Natural killer cell treated with Interleukin-12 subunit alpha and Interleukin-12 subunit beta and Interleukin-15 and Interleukin-18, amount 100 ng/mL, for 72 hours (primary cell): Measurements from ENCODE around the gene MYO1H. TPM values are rescaled to one million over a fixed set of nuclear protein-coding genes. Genes with fewer than 3 reads are reported as not detected.
"Not testable (repeated sequence)": the region's sequence is repeated elsewhere in the genome, so short reads cannot be mapped to it uniquely, and the experiment has no call there.

Experiments used
- ATAC-seq, 2 donors: fragments of 150-1000 bp; cut with Tn5 transposase in 1 of 2; sonication (Bioruptor Pico), chemical (Tn5 transposase) in 1 of 2; 2 replicates each; pipeline ENCODE4 v1.10.0; 2021
- DNase-seq: peaks from one replicate; pipeline ENCODE4 v3.0.0; 2022; ENCODE audit warnings: low spot score
- H3K27ac Mint-ChIP-seq, 2 donors: 1 replicate in 1 of 2; 2 replicates in 1 of 2; pipeline ENCODE4 v1.8.0; 2022; ENCODE audit warnings: mixed read lengths in 2 of 2, mild to moderate bottlenecking in 1 of 2, moderate library complexity in 1 of 2
- H3K27me3 Mint-ChIP-seq, 2 donors: 1 replicate in 1 of 2; 2 replicates in 1 of 2; pipeline ENCODE4 v1.8.0; 2022; ENCODE audit warnings: mixed read lengths in 2 of 2
- H3K36me3 Mint-ChIP-seq: one replicate; pipeline ENCODE4 v1.8.0; 2022; ENCODE audit warnings: mixed read lengths
- H3K4me1 Mint-ChIP-seq, 2 donors: 1 replicate in 1 of 2; 2 replicates in 1 of 2; pipeline ENCODE4 v1.8.0; 2022; ENCODE audit warnings: low read depth in 2 of 2, mixed read lengths in 2 of 2, mild to moderate bottlenecking in 1 of 2
- H3K4me3 Mint-ChIP-seq: one replicate; pipeline ENCODE4 v1.8.0; 2022; ENCODE audit warnings: mixed read lengths
- H3K9me3 Mint-ChIP-seq: 2 replicates; pipeline ENCODE4 v1.8.0; 2022; ENCODE audit warnings: mixed read lengths
- total RNA-seq, 2 donors: library from RNA; stranded (reverse); gene quantifications; one replicate each; pipeline ENCODE4 v1.2.3, GENCODE V29; 2022

The MYO1H gene
- total RNA-seq, 2 donors from 2014 or later, result not detected

GRCh38 chr12:109463756-109464155 is 116.1 kb downstream of the MYO1H start:
- Mint-ChIP-seq H3K27ac (peak overlapping the region; percentile 93 to 95), H3K27me3 (no peaks in the 10 kb centered on the region), H3K36me3 (peaks cover 9% of the 10 kb centered on the region), H3K4me3 (no peak overlapping the region), H3K9me3 (no peaks in the 10 kb centered on the region), H3K4me1 (peaks cover 66 to 89% of the 10 kb centered on the region in 2 donors)
- ATAC-seq (no peak), DNase-seq (no peak)

- DNase-seq, result no peak
- Mint-ChIP-seq H3K27me3 (no peaks in the 10 kb centered on the region), H3K4me1 (peaks cover 60 to 88% of the 10 kb centered on the region in 2 donors), H3K27ac (peak overlapping the region; percentile 93 to 95), H3K9me3 (no peaks in the 10 kb centered on the region), H3K36me3 (no peaks in the 10 kb centered on the region), H3K4me3 (no peak overlapping the region)
- ATAC-seq, result no peak
These were observed 117.1 kb downstream of the MYO1H start for GRCh38 chr12:109464642-109465351.

GRCh38 chr12:109466305-109466704 is 118.6 kb downstream of the MYO1H start:
- peaks cover 67 to 89% of the 10 kb centered on the region in 2 donors for H3K4me1 Mint-ChIP-seq
- no peaks in the 10 kb centered on the region for H3K36me3 Mint-ChIP-seq
- ATAC-seq, result no peak
- no peak overlapping the region for H3K4me3 Mint-ChIP-seq
- no peaks in the 10 kb centered on the region for H3K9me3 Mint-ChIP-seq
- H3K27me3 Mint-ChIP-seq, result no peaks in the 10 kb centered on the region
- DNase-seq, result no peak
- no peak overlapping the region for H3K27ac Mint-ChIP-seq

GRCh38 chr12:109466821-109467220 is 119.1 kb downstream of the MYO1H start:
- Mint-ChIP-seq H3K4me3 (no peak overlapping the region), H3K27ac (no peak overlapping the region), H3K27me3 (no peaks in the 10 kb centered on the region), H3K36me3 (no peaks in the 10 kb centered on the region), H3K4me1 (peaks cover 62 to 84% of the 10 kb centered on the region in 2 donors), H3K9me3 (no peaks in the 10 kb centered on the region)
- ATAC-seq, result no peak
- DNase-seq, result no peak

- peak in 1 of 2 donors; percentile 72 for ATAC-seq
- Mint-ChIP-seq H3K27me3 (no peaks in the 10 kb centered on the region), H3K4me3 (no peak overlapping the region)
These were observed 120.4 kb downstream of the MYO1H start for GRCh38 chr12:109467978-109468676.

GRCh38 chr12:109469517-109469916 is 121.8 kb downstream of the MYO1H start:
- ATAC-seq, result peak; percentile 58 to 67
- H3K9me3 Mint-ChIP-seq, result no peaks in the 10 kb centered on the region

More at GRCh38 chr12:109467978-109468676, 120.4 kb downstream of the MYO1H start:
- Mint-ChIP-seq H3K27ac (peak overlapping the region in 1 of 2 donors; percentile 39), H3K4me1 (peaks cover 49 to 71% of the 10 kb centered on the region in 2 donors), H3K36me3 (no peaks in the 10 kb centered on the region), H3K9me3 (no peaks in the 10 kb centered on the region)
- no peak for DNase-seq

GRCh38 chr12:109473006-109473405 is 125.3 kb downstream of the MYO1H start:
- ATAC-seq (no peak), DNase-seq (no peak)
- H3K27me3 Mint-ChIP-seq, result no peaks in the 10 kb centered on the region
- no peaks in the 10 kb centered on the region for H3K9me3 Mint-ChIP-seq
- peaks cover 45 to 53% of the 10 kb centered on the region in 2 donors for H3K4me1 Mint-ChIP-seq
- H3K4me3 Mint-ChIP-seq, result no peak overlapping the region
- no peaks in the 10 kb centered on the region for H3K36me3 Mint-ChIP-seq
- no peak overlapping the region for H3K27ac Mint-ChIP-seq

More at GRCh38 chr12:109469517-109469916, 121.8 kb downstream of the MYO1H start:
- DNase-seq, result no peak
- Mint-ChIP-seq H3K4me3 (no peak overlapping the region), H3K4me1 (peaks cover 38 to 61% of the 10 kb centered on the region in 2 donors), H3K27ac (peak overlapping the region in 1 of 2 donors; percentile 82), H3K27me3 (no peaks in the 10 kb centered on the region), H3K36me3 (no peaks in the 10 kb centered on the region)

GRCh38 chr12:109473526-109474270 is 126.0 kb downstream of the MYO1H start:
- peaks cover 49 to 51% of the 10 kb centered on the region in 2 donors for H3K4me1 Mint-ChIP-seq
- not testable (repeated sequence) for ATAC-seq, H3K9me3 Mint-ChIP-seq, H3K36me3 Mint-ChIP-seq, H3K4me3 Mint-ChIP-seq, H3K27me3 Mint-ChIP-seq, DNase-seq, H3K27ac Mint-ChIP-seq

GRCh38 chr12:109475121-109475520 is 127.4 kb downstream of the MYO1H start:
- ATAC-seq, result no peak
- DNase-seq, result no peak
- Mint-ChIP-seq H3K4me1 (peaks cover 48 to 50% of the 10 kb centered on the region in 2 donors), H3K27ac (peak overlapping the region in 1 of 2 donors; percentile 99), H3K9me3 (no peaks in the 10 kb centered on the region), H3K36me3 (no peaks in the 10 kb centered on the region), H3K27me3 (no peaks in the 10 kb centered on the region), H3K4me3 (peak overlapping the region; percentile 98)

GRCh38 chr12:109475993-109476806 is 128.5 kb downstream of the MYO1H start:
- Mint-ChIP-seq H3K27ac (peak overlapping the region; percentile 99), H3K9me3 (no peaks in the 10 kb centered on the region), H3K36me3 (no peaks in the 10 kb centered on the region), H3K4me3 (peak overlapping the region; percentile 98), H3K4me1 (peaks cover 37 to 41% of the 10 kb centered on the region in 2 donors), H3K27me3 (no peaks in the 10 kb centered on the region)
- no peak for ATAC-seq
- DNase-seq, result no peak

GRCh38 chr12:109476807-109477184 is 129.1 kb downstream of the MYO1H start:
- no peak for DNase-seq
- Mint-ChIP-seq H3K36me3 (no peaks in the 10 kb centered on the region), H3K4me1 (peaks cover 37 to 41% of the 10 kb centered on the region in 2 donors), H3K27ac (peak overlapping the region; percentile 99), H3K4me3 (peak overlapping the region; percentile 98), H3K9me3 (no peaks in the 10 kb centered on the region), H3K27me3 (no peaks in the 10 kb centered on the region)
- no peak for ATAC-seq

GRCh38 chr12:109477185-109477962 is 129.7 kb downstream of the MYO1H start, which contains the start of the genes KCTD10 and UBE3B:
Gene KCTD10, minus strand, starts transcription at chr12:109477300. Its CDS starts 38 bp downstream, at chr12:109477262.
Gene UBE3B, plus strand, starts transcription at chr12:109477634. Its CDS starts 5,918 bp downstream, at chr12:109483552.
- Mint-ChIP-seq H3K4me1 (peaks cover 37 to 41% of the 10 kb centered on the region in 2 donors), H3K4me3 (peak within 1 kb of the TSS; percentile 98), H3K36me3 (no peaks in the 10 kb centered on the region), H3K9me3 (no peaks in the 10 kb centered on the region), H3K27me3 (no peaks in the 10 kb centered on the region), H3K27ac (peak within 1 kb of the TSS; percentile 99)
- ATAC-seq (peak; percentile 98 to 99), DNase-seq (peak; percentile 92)
